HG03045 (cell line): Measurements from ENCODE around the gene MASP2.
"Not testable (repeated sequence)": the region's sequence is repeated elsewhere in the genome, so short reads cannot be mapped to it uniquely, and the experiment has no call there.

Experiments used
- ATAC-seq: cut with Tn5 transposase; IDR thresholded peaks from one replicate; pipeline ENCODE4 v1.9.1; 2021; ENCODE audit warnings: mild to moderate bottlenecking, moderate library complexity; ENCODE audit not compliant: unreplicated experiment

Gene MASP2

DNA sequence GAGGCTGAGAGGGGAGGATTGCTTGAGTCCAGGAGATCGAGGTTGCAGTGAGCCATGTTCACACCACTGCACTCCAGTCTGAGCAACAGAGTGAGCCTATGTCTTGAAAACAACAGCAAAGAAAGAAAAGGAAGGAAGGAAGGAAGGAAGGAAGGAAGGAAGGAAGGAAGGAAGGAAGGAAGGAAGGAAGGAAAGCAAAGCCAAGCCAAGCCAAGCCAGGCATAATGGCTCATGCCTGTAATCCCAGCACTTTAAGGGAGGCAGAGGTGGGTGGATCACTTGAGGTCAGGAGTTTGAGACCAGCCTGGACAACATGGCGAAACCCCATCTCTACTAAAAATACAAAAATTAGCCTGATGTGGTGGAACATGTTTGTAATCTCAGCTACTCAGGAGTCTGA lies 55.0 kb downstream of the MASP2 start:
- not testable (repeated sequence) for ATAC-seq

DNA sequence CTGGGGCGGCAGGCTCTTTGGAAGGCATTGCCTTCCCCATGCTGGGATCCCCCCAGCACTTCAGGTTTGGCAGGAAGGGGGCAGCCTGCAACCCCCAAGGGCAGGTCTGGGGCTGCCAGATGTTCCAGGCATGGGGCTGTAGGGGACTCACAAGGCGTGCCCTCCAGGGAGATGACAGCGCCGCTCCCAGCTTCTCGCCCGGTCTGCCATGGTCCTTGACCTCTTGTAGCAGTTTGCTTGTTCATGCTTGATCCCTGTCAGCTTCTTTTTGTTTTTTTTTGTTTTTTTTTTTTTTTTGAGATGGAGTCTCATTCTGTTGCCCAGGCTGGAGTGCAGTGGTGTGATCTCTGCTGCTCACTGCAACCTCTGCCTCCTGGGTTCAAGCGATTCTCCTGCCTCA lies 56.2 kb downstream of the MASP2 start:
- ATAC-seq, result no peak

DNA sequence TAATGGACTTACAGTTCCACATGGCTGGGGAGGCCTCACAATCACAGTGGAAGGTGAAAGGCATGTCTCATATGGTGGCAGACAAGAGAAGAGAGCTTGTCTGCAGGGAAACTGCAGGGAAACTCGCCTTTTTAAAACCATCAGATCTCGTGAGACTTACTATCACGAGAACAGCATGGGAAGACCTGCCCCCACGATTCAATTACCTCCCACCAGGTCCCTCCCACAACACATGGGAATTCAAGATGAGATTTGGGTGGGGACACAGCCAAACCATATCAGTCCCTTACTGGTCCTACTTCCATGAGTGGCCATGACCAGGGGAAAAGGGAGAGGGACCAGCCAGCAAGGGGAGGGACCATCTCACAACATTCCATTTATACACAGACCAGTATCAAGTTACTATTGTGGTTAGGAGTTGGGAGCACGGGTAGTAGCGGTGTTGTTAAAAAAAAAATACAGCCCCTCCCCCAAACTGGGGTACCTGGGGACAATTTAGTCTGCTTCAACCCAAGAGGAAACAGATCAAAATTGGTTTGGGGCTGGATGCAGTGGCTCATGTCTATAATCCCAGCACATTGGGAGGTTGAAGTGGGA lies 57.0 kb downstream of the MASP2 start:
- not testable (repeated sequence) for ATAC-seq

- no peak for ATAC-seq
Measured at GRCh38 chr1:10989095-10989494, 57.9 kb downstream of the MASP2 start.

DNA sequence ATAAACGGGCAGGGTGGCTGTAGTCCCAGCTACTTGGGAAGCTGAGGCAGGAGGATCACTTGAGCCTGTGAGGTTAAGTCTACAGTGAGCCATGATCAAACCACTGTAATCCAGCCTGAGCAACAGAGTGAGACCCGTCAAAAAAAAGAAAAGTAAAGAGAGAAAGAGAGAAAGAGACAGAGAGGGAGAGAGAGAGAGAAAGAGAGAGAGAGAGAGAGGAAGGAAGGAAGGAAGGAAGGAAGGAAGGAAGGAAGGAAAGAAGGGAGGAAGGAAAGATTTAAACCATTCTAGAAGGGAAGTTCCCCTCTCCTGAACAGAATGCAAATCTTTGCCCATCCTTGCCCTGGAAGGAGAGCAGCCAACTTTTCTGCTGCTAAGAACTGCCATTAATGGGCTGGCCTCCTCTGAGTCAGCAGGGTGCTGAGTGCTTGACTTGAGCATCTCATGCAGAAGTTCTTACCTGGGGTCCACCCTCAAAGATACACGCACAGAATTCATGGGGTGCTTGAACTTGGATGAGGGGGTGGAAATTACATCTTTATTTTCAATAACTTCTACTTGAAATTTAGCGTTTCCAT lies 59.1 kb downstream of the MASP2 start:
- ATAC-seq, result no peak

- peak; percentile 20 for ATAC-seq
Measured at GRCh38 chr1:10986525-10986890, 60.5 kb downstream of the MASP2 start.

DNA sequence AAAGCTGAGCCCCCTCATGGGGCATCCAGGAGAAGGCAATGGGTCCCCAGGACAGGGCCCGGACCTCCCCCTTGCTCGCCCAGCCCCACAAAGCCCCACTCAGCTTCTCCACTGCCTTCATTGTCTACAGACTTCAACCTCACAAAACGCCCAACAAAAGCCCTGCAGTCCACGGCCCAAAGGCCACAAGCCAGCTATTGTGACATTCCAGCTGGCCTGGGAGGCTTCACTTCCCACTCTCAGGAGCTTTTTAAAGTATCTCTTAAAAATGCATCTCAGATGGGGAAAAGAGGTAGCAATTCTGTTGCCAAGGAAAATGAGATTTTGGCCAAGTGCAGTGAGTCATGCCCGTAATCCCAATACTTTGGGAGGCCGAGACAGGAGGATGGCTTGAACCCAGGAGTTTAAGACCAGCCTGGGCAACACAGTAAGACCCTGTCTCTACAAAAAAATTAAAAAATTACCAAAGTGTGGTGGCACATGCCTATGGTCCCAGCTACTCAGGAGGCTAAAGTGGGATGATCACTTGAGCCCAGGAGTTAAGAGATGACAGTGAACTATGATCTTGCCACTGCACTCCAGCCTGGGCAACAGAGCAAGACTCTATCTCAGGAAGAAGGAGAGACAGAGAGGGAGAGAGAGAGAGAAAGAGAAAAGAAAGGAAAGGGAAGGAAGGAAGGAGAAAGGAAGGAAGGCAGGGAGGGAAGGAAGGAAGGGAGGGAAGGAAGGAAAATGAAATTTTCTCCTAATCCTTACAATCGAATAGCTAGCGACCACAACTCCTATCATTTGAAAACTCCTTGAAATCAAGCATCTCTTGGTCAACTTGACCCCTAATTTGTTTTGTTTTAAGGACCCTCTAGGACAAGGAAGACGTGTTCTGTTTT lies 66.0 kb downstream of the MASP2 start:
- no peak for ATAC-seq

DNA sequence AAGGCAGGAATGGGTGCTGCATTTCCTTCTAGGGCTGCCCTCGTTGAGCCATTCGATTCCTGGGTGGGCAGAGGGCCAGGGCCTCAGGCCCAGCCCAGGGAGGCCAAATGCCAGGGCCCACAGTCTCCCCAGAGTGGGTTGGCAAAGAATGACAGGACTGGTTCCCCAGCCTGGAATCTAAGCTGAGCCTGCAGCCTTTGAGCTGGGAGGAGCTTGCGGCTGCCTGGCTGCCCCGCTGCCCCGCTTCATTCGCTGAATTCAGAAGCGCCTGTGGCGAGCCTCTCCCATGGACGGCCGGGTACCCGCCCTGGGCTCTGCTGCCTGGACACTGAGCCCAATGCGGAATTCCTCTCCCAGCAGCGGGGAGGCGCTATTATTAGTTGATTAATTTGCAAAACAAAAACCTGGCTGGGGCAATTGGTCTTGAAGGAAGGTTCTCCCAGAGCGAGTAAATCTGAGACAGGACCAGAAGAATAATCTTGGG lies 66.9 kb downstream of the MASP2 start:
- ATAC-seq, result no peak

GRCh38 chr1:10979483-10979920 lies 67.5 kb downstream of the MASP2 start:
- ATAC-seq, result no peak

DNA sequence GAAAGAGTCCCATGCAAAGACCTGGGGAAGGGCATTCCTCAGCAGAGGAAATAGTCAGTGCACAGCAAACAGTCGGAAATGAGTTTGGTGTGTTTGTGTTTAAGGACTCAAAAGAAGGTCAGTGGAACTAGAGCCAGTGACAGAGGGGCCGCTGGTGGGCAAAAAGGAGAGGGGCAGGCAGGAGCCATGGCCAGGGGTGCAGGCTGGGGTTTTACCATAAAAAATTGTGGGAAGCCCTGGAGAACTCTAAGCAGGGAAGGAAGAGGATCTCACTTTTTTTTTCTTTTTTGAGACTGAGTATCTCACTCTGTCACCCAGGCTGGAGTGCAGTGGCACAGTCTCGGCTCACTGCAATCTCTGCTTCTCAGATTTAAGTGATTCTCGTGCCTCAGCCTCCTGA lies 68.3 kb downstream of the MASP2 start:
- no peak for ATAC-seq
